Endodermal cell (in vitro differentiated cells): ENCODE measurements around the gene SCFD1. TPM values are rescaled to one million over a fixed set of nuclear protein-coding genes. Genes with fewer than 3 reads are reported as not detected.
"Not testable (repeated sequence)": the region's sequence is repeated elsewhere in the genome, so short reads cannot be mapped to it uniquely, and the experiment has no call there.

Experiments used
- DNase-seq: peaks from one replicate; pipeline ENCODE4 v3.0.0-alpha.2; 2017
- H3K27ac ChIP-seq: 2 replicates; pipeline ENCODE4 v1.5.1; 2013; ENCODE audit warnings: mild to moderate bottlenecking, low read depth, low read length, moderate library complexity
- H3K27me3 ChIP-seq: 2 replicates; pipeline ENCODE4 v1.6.1; 2013; ENCODE audit warnings: mild to moderate bottlenecking, low read length, moderate library complexity; ENCODE audit not compliant: insufficient read depth, control insufficient read depth, poor library complexity, severe bottlenecking
- H3K36me3 ChIP-seq: 2 replicates; pipeline ENCODE4 v1.7.0; 2013; ENCODE audit warnings: mild to moderate bottlenecking, low read length, moderate library complexity; ENCODE audit not compliant: control insufficient read depth, insufficient read depth
- H3K4me1 ChIP-seq: one replicate; pipeline ENCODE4 v1.7.0; 2013; ENCODE audit warnings: low read length; ENCODE audit not compliant: control insufficient read depth, insufficient read depth
- H3K4me3 ChIP-seq: 2 replicates; pipeline ENCODE4 v1.5.1; 2013; ENCODE audit warnings: mild to moderate bottlenecking, low read length, moderate library complexity
- H3K9ac ChIP-seq: 2 replicates; pipeline ENCODE4 v1.6.1; 2013; ENCODE audit warnings: mild to moderate bottlenecking, low read length, moderate library complexity; ENCODE audit not compliant: poor library complexity, severe bottlenecking; ENCODE audit errors: extremely low read depth
- H3K9me3 ChIP-seq: 2 replicates; pipeline ENCODE4 v1.6.1; 2013; ENCODE audit warnings: mild to moderate bottlenecking, low read length, moderate library complexity; ENCODE audit not compliant: control insufficient read depth
- H3K27ac Mint-ChIP-seq: 2 replicates; pipeline ENCODE4 v1.8.0; 2020; ENCODE audit warnings: mixed read lengths
- H3K27me3 Mint-ChIP-seq: 2 replicates; pipeline ENCODE4 v1.8.0; 2021; ENCODE audit warnings: mild to moderate bottlenecking, mixed read lengths; ENCODE audit not compliant: insufficient read depth
- H3K36me3 Mint-ChIP-seq: 2 replicates; pipeline ENCODE4 v1.8.0; 2020; ENCODE audit warnings: low read depth, mixed read lengths
- H3K4me1 Mint-ChIP-seq: 2 replicates; pipeline ENCODE4 v1.8.0; 2020; ENCODE audit warnings: mixed read lengths
- H3K4me3 Mint-ChIP-seq: 2 replicates; pipeline ENCODE4 v1.8.0; 2020; ENCODE audit warnings: mild to moderate bottlenecking, moderate library complexity, mixed read lengths
- H3K9me3 Mint-ChIP-seq: 2 replicates; pipeline ENCODE4 v1.8.0; 2020; ENCODE audit warnings: mild to moderate bottlenecking, mixed read lengths
- WGBS, 2 experiments: methylation state at CpG; one replicate each; pipeline versions ENCODE4 v1.1.5 to v1.1.7; 2013; ENCODE audit warnings: missing lambda C conversion rate in 2 of 2, mixed read lengths in 1 of 2; ENCODE audit not compliant: insufficient coverage in 1 of 2, insufficient read length in 1 of 2; 5-methylcytosine and 5-hydroxymethylcytosine counted together
- total RNA-seq, 2 donors: library from RNA; stranded (reverse); fragmentation: NEBNext Ultra II Directional in 1 of 2; extraction: Animal tissue kit (Norgen Biotek cat#: 25700) in 1 of 2; gene quantifications; 2 replicates in 1 of 2; 3 replicates in 1 of 2; pipeline ENCODE4 v1.2.1, GENCODE V29; 2021
- TF ChIP-seq, protein P1 (sequence below): fragments of 200-600 bp; sonication (generic); conservative IDR thresholded peaks from 2 replicates; pipeline ENCODE4 v1.5.0; 2021; ENCODE audit warnings: antibody characterized with exemption, mild to moderate bottlenecking

The SCFD1 gene
- total RNA-seq, 2 donors from 2014 or later, result 82.4 to 98.4 TPM

DNA sequence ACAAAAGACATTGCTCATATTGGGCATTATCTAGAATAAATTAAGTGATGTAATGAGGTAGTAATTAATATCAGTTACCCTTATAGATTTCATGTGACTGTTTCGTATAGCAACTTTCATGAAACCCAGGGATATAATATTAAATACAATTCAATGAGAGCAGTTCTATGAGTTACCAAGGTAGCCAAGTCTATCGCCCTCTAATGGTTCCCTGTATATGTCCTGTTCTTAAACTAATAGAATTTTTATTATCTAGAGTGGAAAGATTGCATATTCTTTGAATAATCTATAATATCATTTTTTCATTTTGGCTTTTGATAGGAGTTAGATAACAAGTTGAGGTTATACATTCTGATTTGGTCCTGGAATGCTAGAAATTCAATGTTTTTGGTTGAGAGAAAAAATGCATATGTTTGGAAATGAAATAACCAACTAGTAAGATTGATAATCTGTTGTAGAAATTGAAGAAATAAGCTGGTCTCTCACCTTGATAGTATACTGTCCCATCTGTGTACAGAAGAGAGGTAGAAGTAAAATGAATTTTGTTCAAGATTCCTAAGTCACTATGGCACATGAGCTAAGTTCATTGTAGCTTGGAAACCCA is 59.7 kb downstream of the SCFD1 start:
- Mint-ChIP-seq H3K9me3 (peaks cover 5% of the 10 kb centered on the region), H3K27ac (no peak overlapping the region), H3K36me3 (peaks cover 30% of the 10 kb centered on the region), H3K4me1 (no peaks in the 10 kb centered on the region), H3K4me3 (no peak overlapping the region), H3K27me3 (no peaks in the 10 kb centered on the region)
- Histone ChIP-seq H3K36me3 (peaks cover 50% of the 10 kb centered on the region), H3K9me3 (peaks cover 10% of the 10 kb centered on the region), H3K27me3 (no peaks in the 10 kb centered on the region), H3K4me1 (no peaks in the 10 kb centered on the region), H3K9ac (no peak overlapping the region), H3K27ac (no peak overlapping the region), H3K4me3 (no peak overlapping the region)
- 89% methylated on average over 1 of the region's 2 CpGs; no CpG with 5 or more reads in 1 of the 2 experiments for WGBS, 2 experiments
- TF ChIP-seq, protein P1, sequence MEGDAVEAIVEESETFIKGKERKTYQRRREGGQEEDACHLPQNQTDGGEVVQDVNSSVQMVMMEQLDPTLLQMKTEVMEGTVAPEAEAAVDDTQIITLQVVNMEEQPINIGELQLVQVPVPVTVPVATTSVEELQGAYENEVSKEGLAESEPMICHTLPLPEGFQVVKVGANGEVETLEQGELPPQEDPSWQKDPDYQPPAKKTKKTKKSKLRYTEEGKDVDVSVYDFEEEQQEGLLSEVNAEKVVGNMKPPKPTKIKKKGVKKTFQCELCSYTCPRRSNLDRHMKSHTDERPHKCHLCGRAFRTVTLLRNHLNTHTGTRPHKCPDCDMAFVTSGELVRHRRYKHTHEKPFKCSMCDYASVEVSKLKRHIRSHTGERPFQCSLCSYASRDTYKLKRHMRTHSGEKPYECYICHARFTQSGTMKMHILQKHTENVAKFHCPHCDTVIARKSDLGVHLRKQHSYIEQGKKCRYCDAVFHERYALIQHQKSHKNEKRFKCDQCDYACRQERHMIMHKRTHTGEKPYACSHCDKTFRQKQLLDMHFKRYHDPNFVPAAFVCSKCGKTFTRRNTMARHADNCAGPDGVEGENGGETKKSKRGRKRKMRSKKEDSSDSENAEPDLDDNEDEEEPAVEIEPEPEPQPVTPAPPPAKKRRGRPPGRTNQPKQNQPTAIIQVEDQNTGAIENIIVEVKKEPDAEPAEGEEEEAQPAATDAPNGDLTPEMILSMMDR, result peak; percentile 81
- no peak for DNase-seq

DNA sequence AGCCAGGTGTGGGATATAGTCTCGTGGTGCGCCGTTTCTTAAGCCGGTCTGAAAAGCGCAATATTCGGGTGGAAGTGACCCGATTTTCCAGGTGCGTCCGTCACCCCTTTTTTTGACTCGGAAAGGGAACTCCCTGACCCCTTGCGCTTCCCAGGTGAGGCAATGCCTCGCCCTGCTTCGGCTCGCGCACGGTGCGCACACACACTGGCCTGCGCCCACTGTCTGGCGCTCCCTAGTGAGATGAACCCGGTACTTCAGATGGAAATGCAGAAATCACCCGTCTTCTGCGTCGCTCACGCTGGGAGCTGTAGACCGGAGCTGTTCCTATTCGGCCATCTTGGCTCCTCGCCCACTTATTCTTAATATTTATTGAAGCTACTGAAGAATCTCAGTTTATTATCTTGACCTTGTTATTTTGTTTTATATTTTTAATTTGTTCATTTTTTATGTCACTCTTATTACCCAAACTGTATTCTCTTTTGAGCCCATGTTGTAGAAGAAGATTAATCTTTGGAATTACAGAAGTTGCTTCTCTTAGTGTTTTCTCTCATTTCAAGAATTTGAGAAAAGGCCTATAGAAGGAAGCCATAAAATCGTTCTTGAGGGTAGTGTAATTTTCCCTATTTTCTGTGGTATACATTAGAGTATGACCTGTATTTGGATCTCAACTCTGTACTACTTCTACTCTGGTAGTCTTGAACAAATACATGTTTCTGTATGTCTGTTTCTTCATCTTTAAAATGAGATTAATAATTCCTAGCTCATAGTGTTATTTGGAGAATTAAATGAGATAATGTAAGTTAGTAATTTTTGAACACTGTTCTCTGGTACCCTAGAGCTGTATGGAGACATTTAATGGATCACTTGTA is 68.6 kb downstream of the SCFD1 start:
- TF ChIP-seq, protein P1, result peak; percentile 67
- H3K4me1 ChIP-seq, H3K36me3 Mint-ChIP-seq, H3K9me3 ChIP-seq, H3K9me3 Mint-ChIP-seq, H3K27me3 Mint-ChIP-seq, H3K27me3 ChIP-seq: not testable (repeated sequence)
- H3K4me1 Mint-ChIP-seq, result peaks cover 19% of the 10 kb centered on the region
- peak overlapping the region; percentile 95 for H3K27ac Mint-ChIP-seq
- H3K4me3 ChIP-seq, result peak overlapping the region; percentile 83
- peak overlapping the region; percentile 41 for H3K27ac ChIP-seq
- peaks cover 21% of the 10 kb centered on the region for H3K36me3 ChIP-seq
- DNase-seq, result peak; percentile 35
- H3K4me3 Mint-ChIP-seq, result peak overlapping the region; percentile 56
- 19 to 40% methylated on average over 1 to 15 of the region's 28 CpGs for WGBS, 2 experiments
- peak overlapping the region; percentile 68 for H3K9ac ChIP-seq

DNA sequence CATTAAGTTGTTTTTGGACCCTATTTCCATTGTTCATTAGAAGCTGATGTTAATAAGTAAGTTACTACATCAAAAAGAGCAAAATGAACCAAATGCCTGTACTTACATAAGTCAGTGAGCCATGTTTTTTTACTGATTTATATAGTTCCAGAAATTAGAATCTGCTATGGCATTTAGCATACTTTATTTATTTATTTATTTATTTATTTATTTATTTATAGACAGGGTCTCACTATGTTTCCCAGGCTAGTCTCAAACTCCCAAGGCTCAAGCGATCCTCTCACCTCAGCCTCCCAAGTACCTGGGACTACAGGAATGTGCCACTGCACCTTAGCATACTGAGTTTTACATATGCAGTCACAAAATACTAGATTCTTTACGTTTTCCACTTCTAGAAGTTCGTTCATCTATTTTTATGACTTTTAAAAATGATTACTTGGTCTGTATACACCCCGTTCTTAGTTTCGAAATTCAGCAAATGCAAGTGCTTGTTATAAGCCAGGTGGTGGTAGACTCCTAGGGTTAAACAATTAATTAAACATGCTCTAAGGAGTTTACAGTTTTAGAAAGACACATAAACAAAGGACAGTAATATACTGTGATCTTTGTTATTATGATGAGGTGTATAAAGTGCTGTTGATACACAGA is 69.8 kb downstream of the SCFD1 start:
- Histone ChIP-seq H3K4me1 (peaks cover 3% of the 10 kb centered on the region), H3K27ac (no peak overlapping the region), H3K9ac (no peak overlapping the region), H3K4me3 (peak overlapping the region; percentile 83), H3K27me3 (no peaks in the 10 kb centered on the region), H3K9me3 (no peaks in the 10 kb centered on the region), H3K36me3 (peaks cover 26% of the 10 kb centered on the region)
- 86 to 100% methylated on average over 3 to 5 of the region's 5 CpGs for WGBS, 2 experiments
- TF ChIP-seq, protein P1, result no peak
- Mint-ChIP-seq H3K27me3 (no peaks in the 10 kb centered on the region), H3K4me3 (no peak overlapping the region), H3K27ac (peak overlapping the region; percentile 17), H3K36me3 (peaks cover 5% of the 10 kb centered on the region), H3K4me1 (peaks cover 19% of the 10 kb centered on the region), H3K9me3 (no peaks in the 10 kb centered on the region)
- DNase-seq, result peak; percentile 29
